CD4-positive, alpha-beta T cell (primary cell): ENCODE measurements around the gene CDH5. TPM values are rescaled to one million over a fixed set of nuclear protein-coding genes. Genes with fewer than 3 reads are reported as not detected.

Experiments
- ATAC-seq: fragments of 200-7000 bp; cut with Tn5 transposase; one replicate; pipeline ENCODE4 v1.10.0; 2022; ENCODE audit warnings: mild to moderate bottlenecking; ENCODE audit not compliant: poor library complexity
- CTCF ChIA-PET: fragments of 350-600 bp; sonication (Branson Sonifier 250); formaldehyde crosslinking; loops from one replicate; lab custom pipeline; 2021; ENCODE audit warnings: antibody characterized with exemption, inconsistent platforms; lab: Charles Lee
- POLR2A ChIA-PET: fragments of 350-600 bp; sonication (Branson Sonifier 250); formaldehyde crosslinking; loops from one replicate; lab custom pipeline; 2021; ENCODE audit warnings: antibody characterized with exemption, inconsistent platforms; lab: Charles Lee
- DNase-seq, 14 experiments: peaks; one replicate each; pipeline ENCODE4 v3.0.0-alpha.2; 2013 to 2020; ENCODE audit warnings: mixed read lengths in 2 of 14
- H3K27ac ChIP-seq, 2 donors: one replicate each; pipeline versions ENCODE4 v1.5.1 to v1.7.0; 2013; ENCODE audit warnings: low read length in 2 of 2, low read depth in 1 of 2, mild to moderate bottlenecking in 1 of 2
- H3K27me3 ChIP-seq, 2 experiments: 1 replicate in 1 of 2; 2 replicates in 1 of 2; pipeline versions ENCODE4 v1.6.1 to v1.7.0; 2013; ENCODE audit warnings: low read length in 2 of 2, control low read depth in 1 of 2, mild to moderate bottlenecking in 1 of 2, moderate library complexity in 1 of 2; ENCODE audit not compliant: insufficient read depth in 2 of 2, control insufficient read depth in 1 of 2
- H3K36me3 ChIP-seq: one replicate; pipeline ENCODE4 v1.6.1; 2013; ENCODE audit warnings: low read length, control low read depth; ENCODE audit not compliant: insufficient read depth
- H3K4me1 ChIP-seq: one replicate; pipeline ENCODE4 v1.6.1; 2013; ENCODE audit warnings: low read length, control low read depth; ENCODE audit not compliant: insufficient read depth
- H3K4me3 ChIP-seq: one replicate; pipeline ENCODE4 v1.5.1; 2013; ENCODE audit warnings: mild to moderate bottlenecking, low read length, moderate library complexity
- H3K9me3 ChIP-seq, 2 experiments: 1 replicate in 1 of 2; 2 replicates in 1 of 2; pipeline versions ENCODE4 v1.6.1 to v1.7.0; 2013; ENCODE audit warnings: low read length in 2 of 2, mild to moderate bottlenecking in 2 of 2, control low read depth in 1 of 2, moderate library complexity in 1 of 2; ENCODE audit not compliant: control insufficient read depth in 1 of 2, insufficient read depth in 1 of 2
- H3K27ac Mint-ChIP-seq: one replicate; pipeline ENCODE4 v1.8.0; 2020; ENCODE audit warnings: mixed read lengths
- H3K27me3 Mint-ChIP-seq: one replicate; pipeline ENCODE4 v1.8.0; 2021; ENCODE audit warnings: mixed read lengths
- H3K36me3 Mint-ChIP-seq: one replicate; pipeline ENCODE4 v1.8.0; 2021; ENCODE audit warnings: low read depth, mixed read lengths
- H3K4me1 Mint-ChIP-seq: one replicate; pipeline ENCODE4 v1.8.0; 2021; ENCODE audit warnings: low read depth, mixed read lengths
- H3K4me3 Mint-ChIP-seq: one replicate; pipeline ENCODE4 v1.8.0; 2020; ENCODE audit warnings: mild to moderate bottlenecking, mixed read lengths
- H3K9me3 Mint-ChIP-seq: one replicate; pipeline ENCODE4 v1.8.0; 2020; ENCODE audit warnings: mixed read lengths
- intact Hi-C, 2 experiments: fragments of 100-400 bp; cut with DNase I in 1 of 2; cut with micrococcal nuclease in 1 of 2; formaldehyde crosslinking; loops; one replicate each; pipeline versions ENCODE4 v1.15.1 to v1.9.0; 2023 to 2025; cut with DNase I, micrococcal nuclease
- total RNA-seq, 174 experiments: library from RNA in 2 of 174; stranded (reverse) in 2 of 174; gene quantifications; one replicate each; pipeline ENCODE4 v1.2.3 and lab custom pipeline; 2021 to 2026
- TF ChIP-seq, protein P1 (sequence below): fragments of 200-600 bp; IDR thresholded peaks from one replicate; pipeline ENCODE4 v1.8.0; 2022; ENCODE audit warnings: antibody characterized with exemption, mild to moderate bottlenecking

Gene CDH5
- total RNA-seq, 2 experiments from 2014 or later, result not detected

DNA sequence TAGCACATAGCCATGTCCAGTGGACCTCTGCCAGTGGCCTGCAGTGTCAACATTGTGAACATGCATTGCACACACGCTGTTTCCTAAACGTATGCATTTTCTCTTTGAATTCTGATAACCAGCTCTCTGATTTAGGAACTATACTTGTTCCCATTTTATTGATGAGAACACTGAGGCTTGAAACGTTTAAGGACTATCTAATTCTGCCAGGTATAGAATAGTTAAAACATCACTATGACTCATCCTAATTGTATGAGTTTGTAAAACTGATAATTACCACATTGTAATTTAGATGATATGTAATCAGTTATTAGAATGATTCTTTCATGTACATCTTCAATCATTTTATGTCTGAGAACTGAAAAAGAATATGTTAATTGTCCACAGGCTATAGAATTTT is 63.7 kb downstream of the CDH5 start:
- ChIA-PET POLR2A (no interaction called here), CTCF (no interaction called here)
- TF ChIP-seq, protein P1, sequence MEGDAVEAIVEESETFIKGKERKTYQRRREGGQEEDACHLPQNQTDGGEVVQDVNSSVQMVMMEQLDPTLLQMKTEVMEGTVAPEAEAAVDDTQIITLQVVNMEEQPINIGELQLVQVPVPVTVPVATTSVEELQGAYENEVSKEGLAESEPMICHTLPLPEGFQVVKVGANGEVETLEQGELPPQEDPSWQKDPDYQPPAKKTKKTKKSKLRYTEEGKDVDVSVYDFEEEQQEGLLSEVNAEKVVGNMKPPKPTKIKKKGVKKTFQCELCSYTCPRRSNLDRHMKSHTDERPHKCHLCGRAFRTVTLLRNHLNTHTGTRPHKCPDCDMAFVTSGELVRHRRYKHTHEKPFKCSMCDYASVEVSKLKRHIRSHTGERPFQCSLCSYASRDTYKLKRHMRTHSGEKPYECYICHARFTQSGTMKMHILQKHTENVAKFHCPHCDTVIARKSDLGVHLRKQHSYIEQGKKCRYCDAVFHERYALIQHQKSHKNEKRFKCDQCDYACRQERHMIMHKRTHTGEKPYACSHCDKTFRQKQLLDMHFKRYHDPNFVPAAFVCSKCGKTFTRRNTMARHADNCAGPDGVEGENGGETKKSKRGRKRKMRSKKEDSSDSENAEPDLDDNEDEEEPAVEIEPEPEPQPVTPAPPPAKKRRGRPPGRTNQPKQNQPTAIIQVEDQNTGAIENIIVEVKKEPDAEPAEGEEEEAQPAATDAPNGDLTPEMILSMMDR, result no peak
- H3K27ac ChIP-seq, result no peak overlapping the region
- no peak overlapping the region for H3K4me3 Mint-ChIP-seq
- peaks cover 0 to 17% of the 10 kb centered on the region in 2 experiments for H3K9me3 ChIP-seq
- peaks cover 15% of the 10 kb centered on the region for H3K4me1 ChIP-seq
- no peaks in the 10 kb centered on the region for H3K36me3 ChIP-seq
- H3K9me3 Mint-ChIP-seq, result no peaks in the 10 kb centered on the region
- H3K27me3 ChIP-seq, result peaks cover 46 to 47% of the 10 kb centered on the region in 2 experiments
- no peaks in the 10 kb centered on the region for H3K36me3 Mint-ChIP-seq
- intact Hi-C loops, result no loop called here
- H3K27me3 Mint-ChIP-seq, result peaks cover 72% of the 10 kb centered on the region
- no peak overlapping the region for H3K4me3 ChIP-seq
- no peak for ATAC-seq
- no peak overlapping the region for H3K27ac Mint-ChIP-seq
- DNase-seq, result no peak
- H3K4me1 Mint-ChIP-seq, result peaks cover 4% of the 10 kb centered on the region

- Mint-ChIP-seq H3K9me3 (no peaks in the 10 kb centered on the region), H3K27ac (no peak overlapping the region), H3K36me3 (no peaks in the 10 kb centered on the region), H3K4me1 (no peaks in the 10 kb centered on the region), H3K27me3 (peaks cover 64% of the 10 kb centered on the region), H3K4me3 (no peak overlapping the region)
- Histone ChIP-seq H3K9me3 (peaks cover 0 to 12% of the 10 kb centered on the region in 2 experiments), H3K4me3 (no peak overlapping the region), H3K27ac (no peak overlapping the region), H3K36me3 (no peaks in the 10 kb centered on the region), H3K4me1 (peaks cover 9% of the 10 kb centered on the region), H3K27me3 (peaks cover 33 to 36% of the 10 kb centered on the region in 2 experiments)
- POLR2A ChIA-PET, result no interaction called here
- TF ChIP-seq, protein P1, result no peak
- CTCF ChIA-PET, result no interaction called here
- ATAC-seq (no peak), DNase-seq (no peak)
- intact Hi-C loops, result no loop called here
Observed at GRCh38 chr16:66431760-66432159, 65.3 kb downstream of the CDH5 start.

- no peak for DNase-seq
- ATAC-seq, result no peak
- Mint-ChIP-seq H3K27ac (no peak overlapping the region), H3K4me1 (no peaks in the 10 kb centered on the region), H3K36me3 (no peaks in the 10 kb centered on the region), H3K4me3 (no peak overlapping the region), H3K9me3 (no peaks in the 10 kb centered on the region), H3K27me3 (peaks cover 68% of the 10 kb centered on the region)
- H3K27ac ChIP-seq, result no peak overlapping the region
- intact Hi-C loops, result no loop called here
- H3K36me3 ChIP-seq, result no peaks in the 10 kb centered on the region
- H3K4me1 ChIP-seq, result peaks cover 9% of the 10 kb centered on the region
- POLR2A ChIA-PET, result no interaction called here
- peaks cover 0 to 12% of the 10 kb centered on the region in 2 experiments for H3K9me3 ChIP-seq
- TF ChIP-seq, protein P1, result no peak
- H3K4me3 ChIP-seq, result no peak overlapping the region
- peaks cover 33 to 35% of the 10 kb centered on the region in 2 experiments for H3K27me3 ChIP-seq
- CTCF ChIA-PET, result no interaction called here
Observed at GRCh38 chr16:66432429-66432828, 65.9 kb downstream of the CDH5 start.
